Lung (tissue), 12 donors: ENCODE results near the gene EPB41L2. TPM values are rescaled to one million over a fixed set of nuclear protein-coding genes. Genes with fewer than 3 reads are reported as not detected.
A peak's percentile ranks its signal among the peaks of the same experiment; 100 is the strongest.

ENCODE experiments used
- ATAC-seq: fragments of 200-7000 bp; cut with Tn5 transposase; one replicate; pipeline ENCODE4 v1.9.1; 2020; ENCODE audit warnings: moderate number of reproducible peaks; ENCODE audit not compliant: insufficient read depth, low FRiP score
- DNase-seq, 3 donors: peaks; one replicate each; pipeline ENCODE4 v3.0.0-alpha.2; 2013 to 2017
- H3K27ac ChIP-seq, 2 donors: one replicate each; pipeline ENCODE4 v1.5.1; 2013; ENCODE audit warnings: mild to moderate bottlenecking in 2 of 2, moderate library complexity in 2 of 2, control low read depth in 1 of 2, inconsistent platforms in 1 of 2, low read depth in 1 of 2, low read length in 1 of 2
- H3K27me3 ChIP-seq, 3 donors: one replicate each; pipeline ENCODE4 v1.5.1; 2013; ENCODE audit warnings: low read length in 2 of 3; ENCODE audit not compliant: control insufficient read depth in 3 of 3, insufficient read depth in 3 of 3
- H3K36me3 ChIP-seq, 4 donors: one replicate each; pipeline ENCODE4 v1.5.1; 2013; ENCODE audit warnings: low read length in 4 of 4, mild to moderate bottlenecking in 1 of 4, moderate library complexity in 1 of 4; ENCODE audit not compliant: control insufficient read depth in 4 of 4, insufficient read depth in 4 of 4
- H3K4me1 ChIP-seq, 5 donors: one replicate each; pipeline ENCODE4 v1.5.1; 2013; ENCODE audit warnings: low read length in 5 of 5, mild to moderate bottlenecking in 2 of 5, moderate library complexity in 1 of 5; ENCODE audit not compliant: control insufficient read depth in 5 of 5, insufficient read depth in 5 of 5
- H3K4me3 ChIP-seq: one replicate; pipeline ENCODE4 v1.5.1; 2013; ENCODE audit warnings: mild to moderate bottlenecking, control low read depth, moderate library complexity
- H3K9ac ChIP-seq, 2 donors: one replicate each; pipeline ENCODE4 v1.5.1; 2013; ENCODE audit warnings: low read length in 2 of 2, control low read depth in 1 of 2; ENCODE audit not compliant: insufficient read depth in 1 of 2
- H3K9me3 ChIP-seq, 4 donors: one replicate each; pipeline ENCODE4 v1.5.1; 2013; ENCODE audit warnings: low read length in 3 of 4, mild to moderate bottlenecking in 1 of 4, moderate library complexity in 1 of 4; ENCODE audit not compliant: control insufficient read depth in 4 of 4, insufficient read depth in 3 of 4
- WGBS, 2 donors: extraction: QIAGEN DNeasy Blood & Tissue Kit; methylation state at CpG; one replicate each; pipeline ENCODE4 v1.1.7; 2013; 5-methylcytosine and 5-hydroxymethylcytosine counted together
- polyA plus RNA-seq, 2 donors: library from polyadenylated mRNA; stranded (reverse); fragments of 200-250 nt; gene quantifications; one replicate each; pipeline ENCODE4 v1.2.1, GENCODE V29; 2013
- total RNA-seq, 2 donors: library from RNA; depleted of rRNA in 1 of 2; stranded (reverse); fragments of >200 nt in 1 of 2; gene quantifications; one replicate each; pipeline ENCODE4 v1.2.1, GENCODE V29; 2014 to 2021
- TF ChIP-seq, protein P1 (sequence below): IDR thresholded peaks from 2 replicates; pipeline ENCODE4 v1.5.1; 2012; ENCODE audit warnings: mild to moderate bottlenecking; ENCODE audit errors: control extremely low read depth, extremely low read depth
- donor health status: control.
- donor health status: control.
- donor health status: Bipolar disorder and iron deficiency.
- donor health status: healthy.
- donor health status: DM: yes; HTN: yes; CAD: no.

EPB41L2 gene
- total and polyA plus RNA-seq, 4 donors: 21.9 to 265 (median 52.7) TPM

DNA sequence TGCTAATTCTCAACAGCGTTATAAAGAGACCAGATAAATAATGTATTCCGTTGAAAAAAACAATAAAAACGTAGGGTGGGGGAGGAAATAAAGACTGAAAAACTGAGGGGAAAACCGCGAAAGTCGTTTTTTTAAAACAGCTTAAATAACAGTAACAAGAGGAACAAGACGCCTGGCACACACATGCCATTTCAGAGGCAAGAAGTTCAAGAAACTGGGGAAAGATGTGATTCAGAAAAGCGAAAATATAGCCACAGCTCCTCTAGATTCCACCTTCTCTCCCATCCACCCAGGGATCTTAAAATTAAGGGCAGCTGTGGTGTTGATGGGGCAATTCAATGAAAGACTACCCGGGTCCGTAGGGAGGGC is 1.3 kb downstream of the EPB41L2 start:
- Histone ChIP-seq H3K9ac (peak overlapping the region in 1 of 2 donors; percentile 70), H3K36me3 (no peaks in the 10 kb centered on the region), H3K27ac (peak overlapping the region in 1 of 2 donors; percentile 56), H3K27me3 (no peaks in the 10 kb centered on the region), H3K9me3 (no peaks in the 10 kb centered on the region), H3K4me3 (peak overlapping the region; percentile 94), H3K4me1 (peaks cover 5 to 24% (median 8%) of the 10 kb centered on the region in 5 donors)
- 9 to 15% methylated on average over 10 of the region's 10 CpGs for WGBS, 2 donors
- TF ChIP-seq, protein P1, sequence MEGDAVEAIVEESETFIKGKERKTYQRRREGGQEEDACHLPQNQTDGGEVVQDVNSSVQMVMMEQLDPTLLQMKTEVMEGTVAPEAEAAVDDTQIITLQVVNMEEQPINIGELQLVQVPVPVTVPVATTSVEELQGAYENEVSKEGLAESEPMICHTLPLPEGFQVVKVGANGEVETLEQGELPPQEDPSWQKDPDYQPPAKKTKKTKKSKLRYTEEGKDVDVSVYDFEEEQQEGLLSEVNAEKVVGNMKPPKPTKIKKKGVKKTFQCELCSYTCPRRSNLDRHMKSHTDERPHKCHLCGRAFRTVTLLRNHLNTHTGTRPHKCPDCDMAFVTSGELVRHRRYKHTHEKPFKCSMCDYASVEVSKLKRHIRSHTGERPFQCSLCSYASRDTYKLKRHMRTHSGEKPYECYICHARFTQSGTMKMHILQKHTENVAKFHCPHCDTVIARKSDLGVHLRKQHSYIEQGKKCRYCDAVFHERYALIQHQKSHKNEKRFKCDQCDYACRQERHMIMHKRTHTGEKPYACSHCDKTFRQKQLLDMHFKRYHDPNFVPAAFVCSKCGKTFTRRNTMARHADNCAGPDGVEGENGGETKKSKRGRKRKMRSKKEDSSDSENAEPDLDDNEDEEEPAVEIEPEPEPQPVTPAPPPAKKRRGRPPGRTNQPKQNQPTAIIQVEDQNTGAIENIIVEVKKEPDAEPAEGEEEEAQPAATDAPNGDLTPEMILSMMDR: no peak
- DNase-seq (peak in 1 of 3 donors; percentile 49), ATAC-seq (no peak)

DNA sequence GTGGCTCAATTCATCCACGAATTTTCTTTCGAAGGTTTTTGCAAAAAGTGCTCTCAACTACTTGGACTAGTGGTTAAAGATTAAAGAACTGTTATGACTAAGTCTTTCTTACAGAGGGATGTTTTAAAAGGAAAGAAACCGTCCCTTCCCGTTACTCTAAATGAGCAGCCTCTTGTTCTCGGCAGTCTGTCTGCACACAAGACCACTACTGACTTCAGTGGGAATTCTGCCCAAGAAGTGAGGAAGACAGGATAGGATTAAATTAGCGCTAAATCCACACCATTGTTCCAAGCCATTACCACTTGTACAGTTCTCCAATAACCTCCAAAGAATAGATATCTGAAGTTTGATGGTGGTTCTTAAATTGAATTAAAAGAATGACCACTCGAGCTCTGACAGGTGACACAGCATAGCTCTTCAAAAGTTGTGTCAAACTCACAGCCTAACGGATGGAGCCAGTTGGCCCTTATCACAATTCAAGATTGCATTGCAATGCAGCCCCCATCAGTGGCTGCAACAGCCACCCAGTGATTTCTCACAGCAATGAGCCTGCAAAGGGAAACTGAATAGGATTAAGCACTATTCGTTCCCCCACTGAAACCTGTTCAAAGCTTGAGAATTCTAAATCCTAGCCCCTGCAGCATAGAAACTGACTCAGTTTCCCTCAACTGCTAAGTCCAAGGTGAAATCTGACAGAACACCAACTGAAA is 1.8 kb downstream of the EPB41L2 start:
- Histone ChIP-seq H3K9me3 (no peaks in the 10 kb centered on the region), H3K4me3 (peak overlapping the region; percentile 94), H3K27ac (peak overlapping the region in 1 of 2 donors; percentile 4), H3K36me3 (peaks cover 0 to 2% (median 0%) of the 10 kb centered on the region in 4 donors), H3K27me3 (no peaks in the 10 kb centered on the region), H3K4me1 (peaks cover 5 to 24% (median 8%) of the 10 kb centered on the region in 5 donors), H3K9ac (peak overlapping the region in 1 of 2 donors; percentile 70)
- DNase-seq (peak; percentile 15 to 60 (median 43)), ATAC-seq (no peak)
- TF ChIP-seq, protein P1: no peak
- 47 to 71% methylated on average over 9 of the region's 9 CpGs for WGBS, 2 donors

DNA sequence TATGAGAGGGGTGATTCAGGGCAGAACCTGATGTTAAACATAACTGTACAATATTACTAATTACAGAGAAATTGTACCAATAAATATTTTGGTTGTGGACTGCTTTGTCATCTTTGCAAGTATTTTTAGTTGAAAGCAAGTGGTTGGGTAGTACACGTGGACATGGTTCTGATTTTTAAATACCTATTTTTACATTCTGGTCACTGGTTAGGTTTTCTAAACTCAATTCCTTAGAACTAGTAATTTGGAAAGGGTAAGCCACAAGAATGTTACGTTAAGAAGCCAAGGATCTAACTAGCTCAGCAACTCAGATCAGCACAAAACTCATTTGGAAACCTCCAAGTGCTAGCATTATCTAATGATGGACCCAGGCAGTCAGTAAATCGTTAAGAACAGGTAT is 2.7 kb downstream of the EPB41L2 start:
- Histone ChIP-seq H3K27me3 (no peaks in the 10 kb centered on the region), H3K27ac (no peak overlapping the region), H3K4me3 (no peak overlapping the region), H3K9ac (no peak overlapping the region), H3K4me1 (peaks cover 5 to 24% (median 8%) of the 10 kb centered on the region in 5 donors), H3K36me3 (peaks cover 0 to 9% (median 1%) of the 10 kb centered on the region in 4 donors), H3K9me3 (peaks cover 0 to 8% (median 3%) of the 10 kb centered on the region in 4 donors)
- DNase-seq (no peak), ATAC-seq (no peak)
- TF ChIP-seq, protein P1: no peak
- WGBS, 2 donors: 79 to 82% methylated on average over 3 of the region's 3 CpGs
